GM18907 (cell line): ENCODE measurements around the gene TCF7.

Source experiments
- ATAC-seq: cut with Tn5 transposase; IDR thresholded peaks from one replicate; pipeline ENCODE4 v1.9.1; 2021; ENCODE audit warnings: mild to moderate bottlenecking, moderate library complexity; ENCODE audit not compliant: unreplicated experiment

The TCF7 gene

GRCh38 chr5:134112726-134113362 lies 1.6 kb upstream of the TCF7 start:
- no peak for ATAC-seq

GRCh38 chr5:134113363-134113889 lies 1.1 kb upstream of the TCF7 start:
- no peak for ATAC-seq

DNA sequence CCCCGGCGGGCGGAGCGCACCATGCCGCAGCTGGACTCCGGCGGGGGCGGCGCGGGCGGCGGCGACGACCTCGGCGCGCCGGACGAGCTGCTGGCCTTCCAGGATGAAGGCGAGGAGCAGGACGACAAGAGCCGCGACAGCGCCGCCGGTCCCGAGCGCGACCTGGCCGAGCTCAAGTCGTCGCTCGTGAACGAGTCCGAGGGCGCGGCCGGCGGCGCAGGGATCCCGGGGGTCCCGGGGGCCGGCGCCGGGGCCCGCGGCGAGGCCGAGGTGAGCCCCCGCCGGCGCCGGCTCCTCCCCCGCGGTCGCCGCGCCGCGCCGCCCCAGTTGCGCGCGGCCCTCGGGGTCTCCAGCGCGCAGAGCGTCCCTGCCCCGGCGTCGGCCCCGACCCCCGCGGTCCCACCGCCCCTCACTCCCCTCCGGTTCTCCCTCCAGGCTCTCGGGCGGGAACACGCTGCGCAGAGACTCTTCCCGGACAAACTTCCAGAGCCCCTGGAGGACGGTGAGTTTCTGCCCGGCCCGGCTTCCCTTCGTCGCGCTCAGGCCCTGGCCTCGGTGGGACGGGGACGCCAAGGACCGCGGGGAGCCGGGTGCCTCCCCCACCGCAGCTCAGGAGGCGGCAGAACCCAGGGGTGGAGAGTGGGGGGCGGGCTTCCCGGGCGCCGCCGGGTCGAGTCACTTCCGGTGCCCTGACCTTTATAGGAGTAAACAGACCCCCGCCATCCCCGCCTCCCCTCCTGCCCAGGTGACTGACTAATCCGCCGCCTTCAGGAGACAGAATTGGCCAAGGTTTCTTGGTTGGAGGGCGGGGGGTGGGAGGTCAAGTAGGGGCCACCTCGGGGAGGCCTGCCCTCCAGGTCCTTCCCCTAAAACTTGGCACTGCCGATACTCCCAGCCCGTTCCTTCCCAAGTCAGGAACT lies 665 bp downstream of the TCF7 start:
- peak; percentile 12 for ATAC-seq

GRCh38 chr5:134115806-134116175 lies 1.3 kb downstream of the TCF7 start:
- no peak for ATAC-seq

- no peak for ATAC-seq
Observed at GRCh38 chr5:134116286-134116685, 1.8 kb downstream of the TCF7 start.

- ATAC-seq = no peak
Observed at GRCh38 chr5:134116789-134117761, 2.6 kb downstream of the TCF7 start.

DNA sequence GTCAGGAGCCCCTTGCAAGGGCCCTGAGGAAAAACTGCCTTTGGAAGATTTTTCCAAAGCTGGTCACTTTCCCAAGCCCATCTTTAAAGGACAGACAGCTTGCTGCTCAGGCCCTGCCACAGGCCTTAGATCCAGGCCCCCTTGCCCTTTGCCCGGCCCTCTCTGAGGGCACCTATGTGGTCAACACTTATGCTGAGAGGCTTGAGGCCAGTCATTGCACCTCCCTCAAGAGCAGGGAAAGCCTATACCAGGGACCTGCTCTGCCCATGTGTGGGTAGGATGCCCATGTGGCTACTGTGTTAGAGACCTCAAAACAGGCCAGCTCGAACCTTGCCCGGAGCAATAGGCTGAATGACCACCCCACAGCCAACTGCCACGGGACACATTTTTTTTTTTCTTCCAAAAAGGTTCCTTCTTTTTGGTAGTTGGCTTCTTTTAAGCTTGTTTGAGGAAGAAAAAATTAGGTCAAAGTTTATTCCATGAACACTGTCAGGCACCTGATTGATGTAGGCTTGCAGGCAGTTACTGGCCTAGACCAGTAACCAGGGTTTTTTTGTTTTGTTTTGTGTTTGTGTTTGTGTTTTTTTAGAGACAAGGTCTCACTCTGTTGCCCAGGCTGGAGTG lies 3.8 kb downstream of the TCF7 start:
- ATAC-seq = no peak

DNA sequence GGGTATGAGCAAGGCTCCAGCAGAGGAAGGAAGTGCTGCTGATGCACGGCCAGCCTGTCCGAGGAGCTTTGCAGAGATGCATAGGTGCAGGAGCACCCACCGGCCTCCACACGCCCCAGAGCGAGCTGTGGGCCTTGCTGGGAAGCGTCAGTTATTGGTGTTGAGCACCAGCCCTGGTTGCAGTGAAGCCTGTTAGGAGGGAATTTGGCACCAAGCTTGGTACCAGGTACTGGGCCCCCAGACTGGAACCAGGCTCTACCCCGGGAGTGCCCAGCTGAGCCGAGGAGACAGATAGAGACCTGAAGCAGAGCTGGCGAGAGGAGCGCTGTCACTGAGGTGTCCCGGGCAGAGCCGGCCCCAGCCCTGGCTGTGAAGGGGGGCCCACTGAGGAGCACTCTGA lies 5.2 kb downstream of the TCF7 start:
- ATAC-seq = no peak

DNA sequence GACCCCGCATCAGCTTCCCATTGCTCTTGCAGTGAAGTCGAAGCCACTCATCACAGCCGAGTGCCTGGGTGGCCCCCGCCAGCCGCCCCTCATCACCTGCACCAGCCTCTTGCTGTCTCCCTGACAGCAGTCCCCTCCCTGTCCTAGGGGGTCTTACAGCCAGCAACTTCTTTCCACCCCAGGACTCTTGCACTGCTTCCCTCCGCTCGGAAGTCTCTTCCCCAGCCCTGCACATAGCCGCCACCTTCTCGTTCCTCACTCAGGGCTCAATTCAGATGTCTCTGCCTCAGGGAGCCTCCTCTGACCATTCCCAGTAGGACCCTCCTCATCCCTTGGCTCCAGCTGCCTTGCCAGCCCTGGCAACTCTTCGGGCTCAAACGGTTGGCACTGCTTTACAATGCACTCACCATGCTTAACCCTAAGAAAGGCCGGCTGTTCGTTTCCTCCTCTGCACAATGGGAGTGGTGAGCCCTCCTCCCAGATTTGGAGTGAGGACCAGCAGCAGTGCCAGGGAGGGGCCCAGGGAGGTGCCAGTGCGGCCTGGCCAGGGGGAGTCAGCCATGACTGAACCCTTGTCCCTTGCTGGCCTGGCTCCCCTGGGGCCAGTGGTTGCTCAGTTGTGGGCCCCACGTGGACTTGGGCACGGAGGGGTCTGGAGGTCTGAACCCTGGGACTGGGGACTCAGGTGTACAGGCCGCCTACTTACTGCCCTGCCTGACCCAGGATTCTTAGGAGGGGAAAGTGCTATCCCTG lies 6.1 kb downstream of the TCF7 start:
- ATAC-seq = no peak

DNA sequence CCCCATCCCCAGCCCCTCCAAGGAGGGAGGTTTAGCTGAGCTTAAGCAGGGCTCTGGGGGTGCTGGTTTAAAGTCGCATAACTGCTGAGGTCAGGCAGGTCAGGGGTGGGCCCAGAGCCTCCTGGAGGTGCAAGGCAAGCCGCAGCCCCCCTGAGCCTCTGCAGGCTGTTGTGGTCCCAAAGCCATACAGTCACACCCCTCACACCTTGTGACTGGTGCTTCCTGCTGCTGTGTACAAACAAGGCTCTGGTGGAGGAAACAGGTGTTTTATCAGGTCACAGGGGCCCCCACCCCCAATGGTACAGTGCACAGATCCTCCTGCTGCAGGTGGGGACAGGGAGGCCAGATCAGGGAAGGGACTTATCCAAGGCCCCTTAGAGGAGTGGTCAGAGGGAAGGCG lies 8.0 kb downstream of the TCF7 start:
- ATAC-seq = no peak

DNA sequence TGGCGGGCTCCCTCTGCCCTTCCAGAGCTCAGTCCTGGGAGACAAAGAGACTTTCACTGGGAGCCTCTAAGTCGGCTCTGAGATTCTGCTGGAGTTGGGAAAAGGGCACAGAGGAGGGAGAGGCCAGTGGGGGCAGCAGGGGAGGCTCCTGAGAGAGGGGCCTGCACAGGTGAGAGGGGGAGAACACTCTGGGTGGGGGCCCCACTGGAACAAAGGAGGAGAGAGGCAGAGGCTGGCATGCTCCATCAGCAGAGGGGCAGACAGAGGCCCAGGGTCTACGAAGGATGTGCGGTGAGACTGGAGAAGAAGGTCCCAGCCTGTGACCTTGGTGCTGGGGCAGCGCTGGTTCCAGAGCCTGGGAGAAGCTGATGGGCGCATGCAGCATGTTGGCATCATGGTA lies 8.9 kb downstream of the TCF7 start:
- ATAC-seq = no peak

- ATAC-seq = no peak
Observed at GRCh38 chr5:134124289-134125038, 10.0 kb downstream of the TCF7 start.

- ATAC-seq = no peak
Observed at GRCh38 chr5:134125039-134126015, 10.8 kb downstream of the TCF7 start.

- peak; percentile 41 for ATAC-seq
Observed at GRCh38 chr5:134127376-134127861, 12.9 kb downstream of the TCF7 start.

DNA sequence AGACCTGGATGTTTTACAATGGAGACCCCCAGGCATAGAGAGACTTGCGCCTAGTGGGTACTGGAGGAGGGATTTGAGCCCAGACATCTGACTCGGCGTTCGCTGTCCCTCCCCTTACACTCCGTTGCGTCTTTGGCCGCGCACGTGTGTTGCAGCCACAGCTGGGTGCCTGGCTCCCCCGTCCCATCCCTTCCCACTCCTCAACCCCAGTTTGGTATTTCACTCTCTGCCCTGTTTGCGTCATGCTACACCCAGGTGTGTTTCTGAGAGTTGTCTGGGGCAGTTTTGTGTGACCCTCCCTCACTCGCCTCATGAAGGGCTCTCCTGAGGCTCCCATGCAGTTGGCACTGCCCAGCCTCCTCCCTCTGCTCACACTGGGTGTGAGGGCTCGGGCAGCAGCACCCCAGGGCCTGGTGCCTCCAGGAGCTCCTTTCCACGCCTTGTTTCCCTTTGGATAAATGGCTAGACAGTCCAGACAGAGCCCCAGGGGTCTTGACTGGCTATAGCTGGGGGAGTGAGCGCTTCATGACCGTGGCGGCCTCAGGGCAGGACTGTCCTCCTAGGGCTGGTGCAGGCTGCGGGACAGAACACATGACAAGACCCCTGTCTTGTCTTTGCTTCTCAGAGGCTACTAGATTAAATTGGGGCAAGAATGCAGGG lies 13.6 kb downstream of the TCF7 start:
- ATAC-seq = no peak

DNA sequence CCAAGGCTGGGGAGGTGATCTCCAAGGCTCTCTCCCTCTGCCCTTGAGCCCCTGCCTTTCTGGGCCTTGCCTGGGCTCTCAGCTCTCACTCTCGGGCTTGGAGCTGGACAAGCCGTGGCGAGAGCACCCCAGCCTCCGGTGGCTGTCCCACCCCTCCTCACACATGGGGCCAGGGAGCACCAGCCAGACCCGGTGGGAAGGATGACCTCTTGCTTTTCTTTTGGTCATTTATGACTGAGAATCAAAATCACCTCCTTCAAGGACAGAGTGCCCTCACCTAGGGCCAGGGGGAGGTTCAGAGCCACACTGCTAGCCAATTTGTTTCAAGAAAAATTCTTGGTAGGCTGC lies 14.1 kb downstream of the TCF7 start:
- no peak for ATAC-seq
